HG03045 (cell line): ENCODE data around the gene FBLN5.

ENCODE experiments used
- ATAC-seq: cut with Tn5 transposase; IDR thresholded peaks from one replicate; pipeline ENCODE4 v1.9.1; 2021; ENCODE audit warnings: mild to moderate bottlenecking, moderate library complexity; ENCODE audit not compliant: unreplicated experiment

FBLN5 gene, protein sequence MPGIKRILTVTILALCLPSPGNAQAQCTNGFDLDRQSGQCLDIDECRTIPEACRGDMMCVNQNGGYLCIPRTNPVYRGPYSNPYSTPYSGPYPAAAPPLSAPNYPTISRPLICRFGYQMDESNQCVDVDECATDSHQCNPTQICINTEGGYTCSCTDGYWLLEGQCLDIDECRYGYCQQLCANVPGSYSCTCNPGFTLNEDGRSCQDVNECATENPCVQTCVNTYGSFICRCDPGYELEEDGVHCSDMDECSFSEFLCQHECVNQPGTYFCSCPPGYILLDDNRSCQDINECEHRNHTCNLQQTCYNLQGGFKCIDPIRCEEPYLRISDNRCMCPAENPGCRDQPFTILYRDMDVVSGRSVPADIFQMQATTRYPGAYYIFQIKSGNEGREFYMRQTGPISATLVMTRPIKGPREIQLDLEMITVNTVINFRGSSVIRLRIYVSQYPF

DNA sequence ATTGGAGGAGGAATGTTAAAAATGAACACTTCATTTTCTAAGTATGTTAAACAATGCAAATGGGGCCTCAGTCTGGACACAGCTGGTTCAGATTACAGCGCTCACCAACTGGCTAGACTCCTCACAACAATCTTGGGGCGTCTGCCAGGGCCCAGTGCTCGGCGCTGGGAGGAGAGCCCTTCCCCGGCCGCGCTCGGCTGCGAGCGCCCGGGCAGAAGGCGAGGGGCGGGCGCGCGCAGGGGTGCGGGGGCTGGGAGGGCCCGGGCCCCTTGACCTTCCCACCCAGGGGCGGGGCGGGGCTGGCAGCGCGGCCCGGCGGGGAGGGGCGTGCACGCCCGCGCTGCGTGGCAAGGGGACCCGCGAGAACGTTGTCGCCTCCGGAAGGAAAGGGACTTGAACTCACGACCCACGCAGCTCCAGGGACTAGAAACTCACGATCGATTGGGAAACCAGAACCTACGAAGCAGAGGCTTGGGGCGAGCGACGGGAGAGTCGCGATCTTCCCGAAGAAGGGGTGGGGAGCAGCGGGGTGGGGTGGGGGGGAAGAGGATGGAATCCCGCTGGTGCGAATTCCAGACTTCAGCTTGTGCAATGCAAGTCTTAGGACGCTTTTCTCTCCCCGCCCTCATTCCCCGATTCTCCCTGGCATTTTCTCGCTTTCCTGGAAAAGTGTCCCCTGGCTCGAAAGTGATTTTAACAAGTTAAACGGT, at the start of gene FBLN5:
TSS of gene FBLN5 (minus strand) at position 220 of the 710 bp plus-strand sequence. CDS start 465 bp downstream, outside the sequence.
- ATAC-seq = no peak

DNA sequence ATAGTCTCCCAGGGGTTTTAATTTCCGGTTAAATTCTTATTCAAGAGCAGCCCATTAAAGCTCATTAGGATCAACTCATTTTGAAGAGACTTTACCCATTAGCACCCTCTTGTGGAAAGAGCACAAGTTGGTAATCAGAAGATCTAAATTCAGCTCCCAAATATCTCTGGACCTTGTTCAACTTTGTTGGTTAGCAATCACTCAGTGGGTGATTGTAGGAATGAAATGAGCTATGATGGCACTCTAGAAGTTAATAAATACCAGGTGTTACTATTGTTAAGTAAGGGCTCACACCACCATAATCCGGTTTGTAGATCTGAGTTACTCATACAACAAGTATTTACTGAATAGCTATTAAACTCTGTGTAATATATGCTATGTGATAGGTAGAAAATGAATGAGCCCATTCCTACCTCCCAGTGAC, 49.5 kb upstream of the FBLN5 start:
- ATAC-seq = no peak

DNA sequence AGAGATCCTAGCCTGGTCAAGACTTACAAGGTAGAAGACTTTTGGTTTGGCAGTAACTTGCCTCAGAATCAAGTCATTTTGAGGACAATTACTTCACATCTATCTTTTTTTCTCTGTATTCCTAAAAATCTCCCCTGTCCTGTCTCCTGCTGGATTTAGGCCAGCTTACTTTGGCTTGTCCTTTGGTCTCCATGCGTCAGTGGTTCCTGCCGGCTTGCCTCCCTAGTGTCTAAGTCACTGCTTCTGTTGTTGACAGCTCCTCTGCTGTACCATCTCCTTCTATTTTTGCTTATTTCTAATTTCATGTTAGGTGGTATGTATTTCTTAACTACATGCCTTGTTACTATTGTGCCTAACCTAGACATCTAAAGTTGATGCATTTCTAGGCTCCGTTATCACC, 39.7 kb upstream of the FBLN5 start:
- ATAC-seq = no peak

DNA sequence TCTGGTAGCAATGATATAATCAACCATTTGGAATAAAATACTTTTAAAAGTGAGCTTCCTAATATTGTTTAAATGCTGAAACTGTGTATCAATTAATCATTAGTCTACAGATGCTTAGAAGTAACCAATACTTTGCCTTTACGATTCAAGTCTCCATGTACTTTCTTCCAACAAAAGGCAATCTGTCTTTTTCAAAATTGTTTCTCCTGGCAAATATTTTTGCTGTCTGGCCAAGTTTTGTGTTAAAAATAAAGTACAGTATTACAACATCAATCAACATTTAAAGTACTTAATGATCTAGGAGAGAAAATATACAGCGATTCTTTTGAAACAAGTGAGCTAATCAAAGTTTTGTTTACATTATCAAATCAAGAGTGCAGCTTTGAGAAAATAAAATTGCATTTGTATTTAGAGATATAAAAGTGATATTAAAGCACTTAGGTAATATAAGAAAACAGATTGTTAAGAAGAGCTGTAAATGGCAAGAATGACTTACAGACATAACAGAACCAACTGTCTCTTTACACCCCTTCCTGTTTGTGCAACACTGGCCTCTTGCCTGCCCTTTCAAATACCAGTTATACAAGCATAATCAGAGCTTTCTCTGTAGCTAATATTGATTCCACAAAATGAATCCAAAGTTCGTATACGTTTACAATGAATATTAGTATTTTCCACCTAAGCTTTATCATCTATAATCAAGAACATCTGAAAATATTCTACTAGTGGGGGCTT, 38.2 kb upstream of the FBLN5 start:
- ATAC-seq = no peak

DNA sequence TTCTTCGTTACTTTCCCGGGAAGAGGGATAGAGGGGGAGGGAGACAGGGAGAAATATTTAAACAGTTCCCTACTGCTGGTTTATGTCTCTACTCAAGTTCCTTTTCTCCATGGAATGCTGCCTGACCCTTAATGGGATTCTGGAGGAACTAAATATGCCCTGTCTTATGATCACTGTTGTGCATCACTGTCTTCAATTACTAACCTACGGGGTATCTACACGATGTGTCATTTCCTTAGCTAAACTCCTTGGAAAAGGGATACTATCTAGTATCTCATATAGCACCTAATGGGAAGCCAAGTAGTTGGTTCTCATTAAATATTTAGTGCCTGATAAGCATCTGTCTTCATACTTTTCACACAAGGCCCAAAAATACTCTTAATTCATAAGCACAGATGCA, 37.5 kb upstream of the FBLN5 start:
- ATAC-seq = no peak

DNA sequence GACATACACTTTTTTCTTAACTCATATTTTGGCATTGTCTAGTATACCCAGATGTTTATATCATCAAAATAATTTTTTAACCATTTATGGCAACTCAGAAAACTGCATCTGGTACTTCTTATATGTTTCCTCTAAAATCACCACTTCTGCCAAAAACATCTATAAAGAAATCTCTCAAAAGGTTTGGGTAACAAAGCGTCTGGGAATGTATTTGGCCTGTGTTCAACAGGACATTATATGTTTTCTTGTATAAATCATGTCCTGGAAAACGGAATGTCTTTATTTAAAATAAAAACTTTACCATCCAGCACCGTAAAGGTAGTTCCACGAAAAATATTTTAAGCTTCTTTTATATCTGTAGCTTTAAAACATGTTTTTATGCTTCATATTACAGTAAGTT, 36.1 kb upstream of the FBLN5 start:
- ATAC-seq = no peak

DNA sequence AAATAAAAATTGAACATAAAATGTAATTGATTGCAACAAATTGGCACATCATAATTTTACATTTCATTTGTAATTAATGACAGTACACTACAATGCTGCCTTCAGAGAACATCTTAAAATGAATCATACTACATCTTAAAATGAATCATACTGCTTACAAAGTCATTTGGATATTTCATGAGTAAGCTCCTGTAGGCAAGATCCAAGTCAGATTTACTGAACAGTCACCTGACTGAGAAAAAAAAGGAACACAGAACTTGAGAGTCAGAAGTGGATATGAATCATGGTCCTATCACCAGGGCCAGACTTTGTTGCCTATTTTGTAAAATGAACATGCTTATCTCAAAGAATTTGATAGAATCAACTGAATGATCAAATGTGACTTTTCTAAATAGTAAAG, 32.7 kb upstream of the FBLN5 start:
- peak; percentile 57 for ATAC-seq

DNA sequence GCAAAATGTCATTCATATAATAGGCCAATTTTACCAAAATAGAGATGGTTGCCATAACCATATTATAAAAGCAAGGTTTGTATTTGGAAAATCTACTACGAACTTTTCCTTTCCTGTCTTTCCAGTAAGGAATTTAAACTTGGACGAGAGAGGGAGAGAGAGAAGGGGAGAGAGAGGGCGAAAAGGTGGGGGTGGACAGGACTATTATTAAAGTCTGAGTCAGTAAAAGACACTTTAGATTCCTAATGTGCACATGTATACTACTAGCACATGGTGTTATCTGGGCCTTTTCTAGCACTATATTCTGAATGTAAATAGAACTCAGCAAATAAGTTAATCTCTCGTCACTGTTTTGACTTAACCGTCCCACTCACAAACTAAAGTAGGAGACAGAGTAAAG, 30.4 kb upstream of the FBLN5 start:
- ATAC-seq = no peak

DNA sequence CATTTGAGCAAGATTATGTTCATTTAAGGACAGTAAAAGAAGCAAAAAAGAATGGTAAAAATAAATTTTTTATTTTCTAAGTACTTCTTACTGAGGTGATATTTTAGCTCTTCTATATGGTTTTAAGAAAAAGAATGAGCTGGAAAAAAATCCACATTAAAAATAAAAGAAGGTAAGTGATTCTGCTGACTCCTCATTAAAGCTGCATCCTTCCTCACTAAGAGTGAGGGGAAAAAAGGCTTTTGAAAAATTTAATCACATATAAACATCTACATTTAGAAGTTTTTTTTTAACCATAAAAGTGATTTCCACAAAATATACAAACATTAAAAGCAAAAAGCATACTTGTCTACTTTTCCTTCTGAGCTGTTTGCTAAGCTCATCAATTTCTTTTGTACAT, 28.3 kb upstream of the FBLN5 start:
- ATAC-seq = no peak

DNA sequence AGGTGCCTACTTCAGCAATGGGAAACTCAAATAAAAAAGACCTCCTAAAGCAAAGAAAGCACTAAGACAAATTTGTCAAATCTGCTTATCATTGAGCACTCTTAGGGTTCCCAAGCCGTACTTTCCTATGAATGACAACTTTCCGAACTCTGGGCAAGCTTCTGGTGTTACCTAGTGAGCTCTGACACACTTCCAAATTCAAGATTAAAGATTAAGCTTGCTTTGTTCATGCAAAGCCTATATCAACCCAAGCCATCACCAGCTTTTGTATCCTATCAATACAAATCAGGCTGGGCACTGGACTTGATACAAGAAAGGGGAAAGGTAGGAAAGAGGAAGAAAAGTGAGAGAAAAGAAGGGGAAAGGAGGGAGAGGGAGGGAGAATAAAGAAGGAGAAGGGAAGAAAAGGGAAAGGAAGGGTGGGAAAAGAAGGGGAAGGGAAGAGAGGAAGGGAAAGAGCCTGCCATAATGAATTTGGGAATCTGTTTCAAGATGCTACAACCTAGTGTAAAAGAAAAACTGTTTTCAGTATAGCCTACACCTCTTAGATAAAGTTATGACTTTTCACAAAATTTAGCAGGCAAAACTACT, 23.8 kb upstream of the FBLN5 start:
- ATAC-seq = no peak

DNA sequence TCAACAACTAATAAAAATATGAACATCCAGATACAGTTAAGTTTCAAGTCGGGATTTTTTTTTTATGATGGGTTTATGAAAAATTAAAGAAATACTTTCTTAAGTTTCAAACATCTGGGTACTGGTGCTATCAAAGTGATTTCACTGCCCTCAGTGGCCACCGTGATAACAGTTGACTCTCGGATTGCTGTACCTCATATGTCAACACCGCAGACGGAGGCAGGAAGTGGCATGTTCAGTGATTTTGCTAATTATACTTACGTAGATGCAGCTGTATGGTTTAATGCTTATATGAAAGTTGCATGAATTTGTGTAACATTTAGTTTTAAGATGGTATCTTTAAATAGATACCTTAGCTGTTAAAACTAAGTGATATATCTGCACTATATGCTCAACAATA, 20.8 kb upstream of the FBLN5 start:
- ATAC-seq = no peak

DNA sequence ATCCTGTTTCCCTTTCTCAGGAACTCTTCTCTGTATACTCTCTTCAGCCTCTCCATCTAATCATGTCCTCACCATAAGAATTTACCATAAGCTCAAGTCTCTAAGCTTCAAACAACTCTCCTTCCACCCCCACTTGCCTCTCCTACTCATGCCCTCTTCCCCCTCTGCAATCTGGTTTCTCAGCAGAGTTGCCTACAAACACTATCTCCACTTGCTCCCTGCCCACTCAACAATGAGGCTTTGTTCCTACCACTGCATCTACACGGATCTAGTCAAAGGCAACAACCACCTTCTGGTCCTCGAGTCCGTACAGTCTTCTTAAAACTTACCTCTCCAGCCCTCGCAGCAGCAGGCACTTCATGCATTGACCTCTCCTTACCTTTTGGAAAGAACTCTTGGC, 17.2 kb upstream of the FBLN5 start:
- no peak for ATAC-seq

DNA sequence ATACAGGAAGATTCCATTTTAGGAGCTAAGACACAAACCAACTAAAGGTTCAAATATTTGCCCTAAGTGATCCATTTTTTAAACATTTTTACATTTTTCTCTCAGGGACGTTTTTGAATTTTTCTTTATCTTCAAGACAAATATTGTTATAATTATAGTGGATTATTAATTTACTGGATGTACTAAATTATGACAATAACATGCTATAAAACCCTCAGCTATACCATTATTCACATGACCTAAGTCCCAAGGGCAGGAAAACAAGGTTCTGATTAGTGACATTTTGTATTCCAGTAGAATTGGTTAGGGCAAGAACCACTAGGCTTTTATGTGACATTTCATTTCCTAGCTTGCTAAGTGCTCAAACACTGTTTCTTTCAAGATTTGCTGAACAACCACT, 16.5 kb upstream of the FBLN5 start:
- ATAC-seq = no peak

DNA sequence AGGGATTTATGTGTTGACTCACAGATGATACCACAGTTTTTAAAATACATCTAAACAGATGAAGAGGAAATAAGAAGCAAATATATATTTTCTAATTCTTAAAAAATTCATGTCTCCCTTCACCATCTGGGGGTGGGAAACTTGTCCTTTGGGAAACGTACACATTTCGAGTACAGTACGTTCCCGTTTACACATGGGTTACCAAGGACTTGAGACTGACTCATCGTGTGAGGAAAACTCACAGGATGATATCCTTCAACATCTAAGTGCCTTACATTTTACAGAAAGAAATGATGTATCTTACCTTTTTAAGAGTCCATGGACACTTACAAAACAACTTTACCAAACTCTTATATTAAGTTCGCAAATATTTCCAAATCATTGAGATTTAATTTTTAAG, 16.0 kb upstream of the FBLN5 start:
- ATAC-seq = no peak

DNA sequence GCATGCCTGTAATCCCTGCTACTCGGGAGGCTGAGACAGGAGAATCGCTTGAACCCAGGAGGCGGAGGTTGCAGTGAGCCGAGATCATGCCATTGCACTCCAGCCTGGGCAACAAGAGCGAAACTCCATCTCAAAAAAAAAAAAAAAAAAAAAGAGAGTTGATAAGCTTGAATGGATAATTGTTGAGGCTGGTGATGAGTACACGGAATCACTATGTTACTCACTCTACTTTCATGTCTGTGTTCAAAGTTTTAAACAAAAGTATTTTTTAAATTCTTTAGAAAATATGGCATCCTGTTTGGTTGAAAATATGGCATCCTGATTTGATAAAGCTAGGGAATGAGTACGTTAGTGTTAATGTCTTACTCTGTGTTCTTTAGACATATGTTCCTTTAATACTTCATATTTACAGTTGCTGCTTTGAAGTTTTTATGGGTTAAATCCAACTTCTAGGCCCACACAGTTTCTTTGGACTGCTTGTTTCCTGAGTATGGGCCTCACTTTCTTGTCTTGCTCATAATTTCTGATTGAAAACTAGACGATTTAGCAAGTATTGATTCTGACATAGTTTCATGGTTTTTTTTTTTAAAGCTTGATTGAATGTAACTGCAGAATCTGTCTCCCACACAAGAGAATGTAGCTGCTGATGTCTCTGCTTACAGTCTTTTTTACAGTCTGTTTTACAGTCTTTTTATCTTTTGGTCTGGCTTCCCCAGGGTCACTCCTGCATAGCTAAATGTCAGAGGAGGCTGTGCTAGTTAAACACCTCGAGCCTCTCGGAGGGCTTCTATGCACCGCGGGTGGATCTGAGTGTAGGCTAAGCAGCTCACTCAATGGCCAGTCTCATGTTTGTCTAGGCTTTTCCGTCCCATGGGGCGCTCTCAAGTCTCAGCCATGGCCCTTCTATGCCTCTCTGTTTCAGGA, 14.1 kb upstream of the FBLN5 start:
- no peak for ATAC-seq

DNA sequence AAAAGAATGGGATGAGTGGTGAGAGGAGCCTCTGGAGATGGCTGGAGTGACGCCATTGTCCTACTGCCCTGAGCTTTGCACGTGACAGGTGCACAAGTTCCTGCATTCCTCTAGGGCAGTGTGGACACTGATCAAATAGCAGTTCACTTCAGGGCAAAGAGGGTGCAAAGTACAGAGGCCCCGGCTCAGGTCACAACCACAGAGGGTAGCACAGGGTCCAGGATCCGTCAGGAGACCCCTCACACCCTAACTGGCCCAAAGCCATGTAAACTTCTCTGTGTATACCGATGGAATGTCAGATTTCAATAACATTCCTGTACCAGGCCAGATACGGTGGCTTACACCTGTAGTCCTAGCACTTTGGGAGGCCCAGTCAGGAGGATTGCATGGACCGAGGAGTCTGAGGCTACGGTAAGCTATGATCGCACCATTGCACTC, 10.4 kb upstream of the FBLN5 start:
- no peak for ATAC-seq

DNA sequence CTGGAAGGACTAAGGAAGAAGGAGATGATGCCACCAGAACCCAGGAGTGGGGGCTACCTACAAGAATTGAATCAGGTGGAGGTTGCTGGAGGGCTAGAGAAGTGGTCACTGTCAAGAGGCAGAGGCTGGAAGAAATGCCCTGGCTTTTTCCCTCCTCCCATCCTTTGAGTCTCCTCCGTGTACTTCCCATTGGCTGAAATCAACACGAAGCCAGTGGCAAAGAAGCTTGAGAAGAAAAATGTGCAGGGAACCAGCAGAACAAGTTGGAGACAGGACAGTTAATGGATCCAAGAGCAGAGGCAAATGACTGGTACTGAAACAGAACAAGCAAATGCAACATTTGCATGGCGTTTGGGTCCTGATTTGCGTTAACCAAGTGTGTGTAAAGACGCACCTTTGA, 9.1 kb upstream of the FBLN5 start:
- no peak for ATAC-seq

DNA sequence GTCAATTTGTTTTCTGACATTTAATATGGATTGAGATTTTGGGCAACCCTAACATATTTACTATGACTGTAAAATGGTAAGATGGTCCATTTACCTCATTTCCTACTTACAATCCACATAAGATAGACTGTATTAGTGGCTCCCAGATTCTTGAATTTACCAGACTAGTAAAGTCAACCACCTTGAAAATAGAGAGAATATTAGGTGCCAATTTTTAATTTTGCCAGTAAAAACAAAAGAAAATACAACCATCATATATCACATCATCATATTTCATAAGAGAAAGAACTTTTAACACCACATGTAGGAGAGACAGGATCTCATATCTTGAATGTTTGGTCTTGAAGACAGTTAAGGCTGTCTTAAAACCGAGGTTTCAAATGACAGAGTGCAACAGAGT, 7.7 kb upstream of the FBLN5 start:
- no peak for ATAC-seq

DNA sequence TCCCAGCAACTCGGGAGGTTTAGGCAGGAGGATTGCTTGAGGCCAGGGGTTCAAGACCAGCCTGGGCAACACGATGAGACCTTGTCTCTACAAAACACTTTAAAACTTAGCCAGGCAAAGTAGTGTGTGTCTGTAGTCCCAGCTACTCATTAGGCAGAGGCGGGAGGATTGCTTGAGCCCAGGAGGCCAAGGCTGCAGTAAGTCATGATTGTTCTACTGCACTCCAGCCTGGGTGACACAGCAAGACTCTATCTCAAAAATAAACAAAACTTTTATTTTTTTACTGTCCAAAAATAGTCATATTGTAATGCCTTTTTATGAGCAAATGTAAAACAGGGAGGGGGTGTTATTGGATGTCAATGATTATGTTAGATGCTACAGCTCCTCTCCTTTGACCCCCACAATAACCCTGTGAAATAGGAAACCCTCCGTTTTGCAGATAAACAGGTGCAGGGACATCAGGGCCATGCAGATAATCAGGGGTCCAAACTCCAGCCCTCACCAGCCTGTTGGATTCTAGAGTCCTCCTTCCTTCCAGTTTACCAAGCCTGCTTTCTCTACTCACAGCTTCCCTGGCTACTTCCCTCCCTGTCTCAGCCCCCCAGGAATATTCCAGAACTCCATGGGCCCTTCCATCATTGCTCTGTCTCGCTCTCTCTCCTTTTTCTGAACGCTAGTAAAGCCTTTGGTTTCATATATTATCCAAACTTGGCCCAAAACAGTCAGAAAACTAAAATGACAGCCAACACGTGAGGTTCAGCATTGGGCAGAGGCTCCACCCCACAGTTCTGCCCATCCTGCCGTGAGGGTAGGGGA, 5.9 kb upstream of the FBLN5 start:
- no peak for ATAC-seq
